HL-60 (cell line): Measurements from ENCODE around the gene TMEM86B.

Source experiments
- DNase-seq, 2 experiments: peaks; one replicate each; pipeline ENCODE4 v3.0.0-alpha.2; 2010 to 2020; ENCODE audit warnings: low read depth in 1 of 2, low spot score in 1 of 2
- H3K27ac ChIP-seq: fragments of 250-450 bp; sonication (Bioruptor Pico); replicated peaks from 2 replicates; pipeline ENCODE4 v1.5.1; 2020; ENCODE audit warnings: mild to moderate bottlenecking, moderate library complexity
- H3K27me3 ChIP-seq: fragments of 250-450 bp; sonication (Bioruptor Pico); 2 replicates; pipeline ENCODE4 v1.5.1; 2021; ENCODE audit warnings: mild to moderate bottlenecking, moderate library complexity; ENCODE audit not compliant: insufficient read depth, poor library complexity, severe bottlenecking
- H3K4me3 ChIP-seq: replicated peaks from 2 replicates; pipeline ENCODE4 v1.5.1; 2011; ENCODE audit warnings: mild to moderate bottlenecking, control low read depth, low read length; ENCODE audit not compliant: insufficient read depth
- CTCF ChIP-seq: IDR thresholded peaks from one replicate; pipeline ENCODE4 v1.5.1; 2011; ENCODE audit warnings: low read length, control low read depth, inconsistent platforms; ENCODE audit not compliant: insufficient read depth
- GABPA ChIP-seq: IDR thresholded peaks from 2 replicates; pipeline ENCODE4 v1.6.1; 2012; ENCODE audit warnings: low read depth
- POLR2AphosphoS5 ChIP-seq: IDR thresholded peaks from 2 replicates; pipeline ENCODE4 v1.6.1; 2012; ENCODE audit warnings: low read depth
- REST ChIP-seq: IDR thresholded peaks from 2 replicates; pipeline ENCODE4 v1.6.1; 2012; ENCODE audit warnings: low read depth; ENCODE audit not compliant: insufficient replicate concordance
- SPI1 ChIP-seq: IDR thresholded peaks from 2 replicates; pipeline ENCODE4 v1.6.1; 2012; ENCODE audit warnings: low read depth, mild to moderate bottlenecking, borderline replicate concordance

Gene TMEM86B

GRCh38 chr19:55189403-55189835, 39.1 kb downstream of the TMEM86B start:
- H3K27ac ChIP-seq = no peak overlapping the region
- no peak for DNase-seq
- no peaks in the 10 kb centered on the region for H3K27me3 ChIP-seq
- H3K4me3 ChIP-seq = no peak overlapping the region
- TF ChIP-seq SPI1 (no peak), CTCF (no peak), GABPA (no peak), POLR2AphosphoS5 (no peak), REST (no peak)

- no peak overlapping the region for H3K4me3 ChIP-seq
- H3K27me3 ChIP-seq = no peaks in the 10 kb centered on the region
- no peak overlapping the region for H3K27ac ChIP-seq
- TF ChIP-seq CTCF = no peak
- no peak for TF ChIP-seq SPI1
- TF ChIP-seq GABPA = no peak
- TF ChIP-seq REST = no peak
- TF ChIP-seq POLR2AphosphoS5 = no peak
- no peak for DNase-seq
Observed at GRCh38 chr19:55188625-55189024, 39.9 kb downstream of the TMEM86B start.

- no peak for DNase-seq
- H3K27ac ChIP-seq = no peak overlapping the region
- TF ChIP-seq GABPA = no peak
- TF ChIP-seq POLR2AphosphoS5 = no peak
- TF ChIP-seq CTCF = no peak
- TF ChIP-seq REST = no peak
- TF ChIP-seq SPI1 = no peak
- H3K4me3 ChIP-seq = no peak overlapping the region
- no peaks in the 10 kb centered on the region for H3K27me3 ChIP-seq
Observed at GRCh38 chr19:55186080-55186479, 42.5 kb downstream of the TMEM86B start.
